DMS153 treated with DMSO at 0.1 percent for 48 hours (cell line): Measurements from ENCODE around the gene FZD1.
A peak's percentile ranks its signal among the peaks of the same experiment; 100 is the strongest.

Experiments
- DNase-seq: peaks from one replicate; lab custom pipeline; 2025; ENCODE audit not compliant: unreplicated experiment; lab: John Stamatoyannopoulos, UW

Gene FZD1

DNA sequence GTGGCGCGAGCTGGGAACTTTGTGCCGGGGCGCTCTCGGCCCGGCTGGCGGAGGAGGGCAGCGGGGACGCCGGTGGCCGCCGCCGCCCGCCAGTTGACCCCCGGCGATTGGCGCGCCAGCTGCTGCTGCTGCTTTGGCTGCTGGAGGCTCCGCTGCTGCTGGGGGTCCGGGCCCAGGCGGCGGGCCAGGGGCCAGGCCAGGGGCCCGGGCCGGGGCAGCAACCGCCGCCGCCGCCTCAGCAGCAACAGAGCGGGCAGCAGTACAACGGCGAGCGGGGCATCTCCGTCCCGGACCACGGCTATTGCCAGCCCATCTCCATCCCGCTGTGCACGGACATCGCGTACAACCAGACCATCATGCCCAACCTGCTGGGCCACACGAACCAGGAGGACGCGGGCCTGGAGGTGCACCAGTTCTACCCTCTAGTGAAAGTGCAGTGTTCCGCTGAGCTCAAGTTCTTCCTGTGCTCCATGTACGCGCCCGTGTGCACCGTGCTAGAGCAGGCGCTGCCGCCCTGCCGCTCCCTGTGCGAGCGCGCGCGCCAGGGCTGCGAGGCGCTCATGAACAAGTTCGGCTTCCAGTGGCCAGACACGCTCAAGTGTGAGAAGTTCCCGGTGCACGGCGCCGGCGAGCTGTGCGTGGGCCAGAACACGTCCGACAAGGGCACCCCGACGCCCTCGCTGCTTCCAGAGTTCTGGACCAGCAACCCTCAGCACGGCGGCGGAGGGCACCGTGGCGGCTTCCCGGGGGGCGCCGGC, 870 bp downstream of the FZD1 start:
- DNase-seq, result peak; percentile 45

DNA sequence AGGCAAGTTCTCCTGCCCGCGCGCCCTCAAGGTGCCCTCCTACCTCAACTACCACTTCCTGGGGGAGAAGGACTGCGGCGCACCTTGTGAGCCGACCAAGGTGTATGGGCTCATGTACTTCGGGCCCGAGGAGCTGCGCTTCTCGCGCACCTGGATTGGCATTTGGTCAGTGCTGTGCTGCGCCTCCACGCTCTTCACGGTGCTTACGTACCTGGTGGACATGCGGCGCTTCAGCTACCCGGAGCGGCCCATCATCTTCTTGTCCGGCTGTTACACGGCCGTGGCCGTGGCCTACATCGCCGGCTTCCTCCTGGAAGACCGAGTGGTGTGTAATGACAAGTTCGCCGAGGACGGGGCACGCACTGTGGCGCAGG, 1.4 kb downstream of the FZD1 start:
- DNase-seq, result no peak

DNA sequence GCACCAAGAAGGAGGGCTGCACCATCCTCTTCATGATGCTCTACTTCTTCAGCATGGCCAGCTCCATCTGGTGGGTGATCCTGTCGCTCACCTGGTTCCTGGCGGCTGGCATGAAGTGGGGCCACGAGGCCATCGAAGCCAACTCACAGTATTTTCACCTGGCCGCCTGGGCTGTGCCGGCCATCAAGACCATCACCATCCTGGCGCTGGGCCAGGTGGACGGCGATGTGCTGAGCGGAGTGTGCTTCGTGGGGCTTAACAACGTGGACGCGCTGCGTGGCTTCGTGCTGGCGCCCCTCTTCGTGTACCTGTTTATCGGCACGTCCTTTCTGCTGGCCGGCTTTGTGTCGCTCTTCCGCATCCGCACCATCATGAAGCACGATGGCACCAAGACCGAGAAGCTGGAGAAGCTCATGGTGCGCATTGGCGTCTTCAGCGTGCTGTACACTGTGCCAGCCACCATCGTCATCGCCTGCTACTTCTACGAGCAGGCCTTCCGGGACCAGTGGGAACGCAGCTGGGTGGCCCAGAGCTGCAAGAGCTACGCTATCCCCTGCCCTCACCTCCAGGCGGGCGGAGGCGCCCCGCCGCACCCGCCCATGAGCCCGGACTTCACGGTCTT, 1.9 kb downstream of the FZD1 start:
- peak; percentile 32 for DNase-seq

DNA sequence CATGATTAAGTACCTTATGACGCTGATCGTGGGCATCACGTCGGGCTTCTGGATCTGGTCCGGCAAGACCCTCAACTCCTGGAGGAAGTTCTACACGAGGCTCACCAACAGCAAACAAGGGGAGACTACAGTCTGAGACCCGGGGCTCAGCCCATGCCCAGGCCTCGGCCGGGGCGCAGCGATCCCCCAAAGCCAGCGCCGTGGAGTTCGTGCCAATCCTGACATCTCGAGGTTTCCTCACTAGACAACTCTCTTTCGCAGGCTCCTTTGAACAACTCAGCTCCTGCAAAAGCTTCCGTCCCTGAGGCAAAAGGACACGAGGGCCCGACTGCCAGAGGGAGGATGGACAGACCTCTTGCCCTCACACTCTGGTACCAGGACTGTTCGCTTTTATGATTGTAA, 2.5 kb downstream of the FZD1 start:
- no peak for DNase-seq

GRCh38 chr7:91267171-91267955, 3.1 kb downstream of the FZD1 start:
- DNase-seq, result no peak

DNA sequence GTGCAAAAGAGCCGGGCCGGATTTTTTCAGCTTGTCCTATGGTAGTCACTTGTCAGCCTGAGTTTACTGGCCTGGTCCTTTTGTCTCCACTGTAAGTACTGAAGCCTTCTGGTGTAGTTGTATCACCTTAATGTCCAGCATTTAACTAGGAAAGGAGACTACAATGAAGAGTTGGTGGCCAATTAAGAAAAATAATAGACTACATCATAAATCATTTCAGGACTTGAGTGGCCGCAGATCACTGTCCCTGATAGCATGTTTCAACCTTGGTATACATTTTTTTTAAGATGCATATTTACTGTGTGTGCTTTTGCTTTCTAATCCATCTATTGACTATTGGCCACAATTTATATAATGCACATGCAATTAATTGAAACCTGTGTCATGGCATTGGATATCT, 6.1 kb downstream of the FZD1 start:
- no peak for DNase-seq

GRCh38 chr7:91276909-91277308, 12.7 kb downstream of the FZD1 start:
- DNase-seq, result no peak

DNA sequence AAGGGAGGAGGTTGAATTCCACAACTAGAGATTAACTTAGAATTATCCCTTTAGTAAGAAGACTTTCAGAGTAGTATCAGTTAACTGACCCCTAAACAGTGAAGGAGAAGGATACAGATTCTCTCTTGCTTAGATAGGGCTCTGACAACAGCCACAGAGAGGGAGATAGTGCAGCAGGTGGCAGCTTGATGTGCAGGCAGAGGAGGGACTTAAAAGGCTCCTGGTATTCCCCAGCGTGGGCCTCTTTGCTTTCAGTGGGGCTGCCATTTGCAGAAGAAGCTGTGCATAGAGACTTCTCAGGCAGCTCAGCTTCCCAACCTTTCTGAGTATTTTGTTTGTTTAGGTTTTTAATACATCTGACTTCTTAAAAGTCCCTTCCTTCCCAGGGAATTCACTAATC, 16.0 kb downstream of the FZD1 start:
- no peak for DNase-seq

GRCh38 chr7:91280604-91281003, 16.4 kb downstream of the FZD1 start:
- DNase-seq, result no peak

DNA sequence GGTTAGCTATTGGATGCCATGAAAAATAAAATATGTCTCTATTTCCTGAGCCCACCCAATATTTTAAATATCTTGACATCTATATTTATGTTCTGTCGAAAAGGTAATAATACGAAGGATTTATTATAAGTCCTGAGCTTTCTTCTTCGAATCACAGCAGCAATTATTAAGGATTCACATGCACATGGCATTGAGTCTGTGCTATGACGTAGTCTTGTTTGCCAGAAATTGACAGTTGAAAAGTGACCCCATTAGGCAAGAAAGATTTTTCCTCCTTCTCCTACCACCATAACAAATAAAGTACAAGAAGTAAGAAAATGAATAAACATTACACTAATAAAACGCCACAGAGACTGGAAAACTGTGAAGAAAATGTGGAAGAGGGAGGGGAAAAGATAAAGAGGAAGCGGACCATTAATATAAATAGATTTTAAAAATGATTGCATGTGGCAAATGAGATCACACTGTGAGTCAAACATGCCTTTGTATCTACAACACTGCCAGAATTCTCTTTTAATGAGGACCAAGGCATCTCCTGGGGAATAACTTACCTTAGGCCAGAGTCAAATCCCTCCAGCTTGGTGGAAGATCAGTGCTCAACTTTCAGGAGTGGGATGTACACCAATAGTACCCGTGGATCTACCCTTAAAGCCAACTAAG, 21.6 kb downstream of the FZD1 start:
- DNase-seq, result no peak

DNA sequence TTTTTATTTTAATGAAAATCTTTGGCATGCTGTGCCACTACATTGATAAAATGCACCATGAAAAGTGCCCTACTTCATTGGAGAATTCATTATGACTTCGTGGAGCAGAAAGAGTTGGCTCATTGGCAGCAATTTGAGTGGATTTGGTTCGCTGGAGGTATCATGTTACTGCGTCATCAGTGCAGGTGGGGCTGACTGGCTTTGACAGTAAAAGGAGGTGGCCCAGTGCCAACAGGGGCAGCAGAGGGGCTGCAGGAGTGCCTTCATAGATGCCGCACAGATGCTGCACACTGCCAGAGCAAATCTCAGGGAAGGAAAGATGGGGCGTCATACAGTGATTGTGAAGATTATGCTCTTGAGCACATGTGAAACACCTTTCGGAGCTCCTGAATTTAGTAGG, 22.2 kb downstream of the FZD1 start:
- peak; percentile 12 for DNase-seq

- no peak for DNase-seq
These were observed 23.3 kb downstream of the FZD1 start for GRCh38 chr7:91287371-91288084.

- DNase-seq, result no peak
These were observed 24.1 kb downstream of the FZD1 start for GRCh38 chr7:91288208-91288824.

DNA sequence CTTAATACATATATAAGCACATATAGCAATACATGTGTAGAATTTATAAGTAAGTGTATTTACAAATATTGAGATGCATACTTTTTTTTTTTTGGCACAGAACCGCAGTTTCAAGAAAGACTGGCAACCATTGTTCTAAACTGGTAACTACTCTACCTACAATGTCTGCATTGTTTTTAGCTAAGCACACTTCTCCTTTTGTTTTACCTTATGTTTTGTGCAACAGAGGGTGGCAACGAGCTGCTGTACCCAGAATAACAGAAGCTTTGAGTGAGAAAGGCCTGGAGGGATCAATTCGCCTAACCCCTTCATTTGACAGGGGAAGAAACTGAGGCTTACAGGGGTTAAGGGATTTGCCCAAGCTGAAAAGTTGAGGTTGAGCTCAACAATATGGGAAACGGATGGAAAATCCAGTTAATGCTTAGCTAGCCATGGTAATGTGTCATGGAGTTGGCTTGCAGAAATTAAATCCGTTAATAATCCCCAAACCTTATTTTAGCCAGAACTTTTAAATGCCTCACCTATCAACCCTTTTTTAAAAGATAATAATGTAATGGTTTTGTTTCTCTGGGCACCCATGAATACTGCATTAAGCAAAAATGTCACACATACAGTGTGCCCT, 25.5 kb downstream of the FZD1 start:
- no peak for DNase-seq

DNA sequence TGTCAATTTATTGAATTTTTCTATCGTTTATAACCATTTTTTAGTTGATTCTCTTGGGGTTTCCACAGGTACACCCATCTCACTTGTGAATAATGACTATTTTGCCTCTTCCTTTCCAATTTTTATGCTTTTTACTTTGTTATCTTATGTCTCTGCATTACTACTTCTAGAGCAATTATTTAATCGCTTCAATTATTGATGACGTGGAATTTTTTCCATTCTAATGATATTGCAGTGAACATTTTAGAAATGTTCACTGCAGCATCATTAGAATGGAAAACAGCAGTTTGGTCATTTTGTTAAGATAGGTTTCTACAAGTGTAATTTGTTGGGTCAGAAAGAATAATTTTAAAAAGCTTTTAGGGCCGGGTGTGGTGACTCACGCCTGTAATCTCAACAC, 27.1 kb downstream of the FZD1 start:
- no peak for DNase-seq

DNA sequence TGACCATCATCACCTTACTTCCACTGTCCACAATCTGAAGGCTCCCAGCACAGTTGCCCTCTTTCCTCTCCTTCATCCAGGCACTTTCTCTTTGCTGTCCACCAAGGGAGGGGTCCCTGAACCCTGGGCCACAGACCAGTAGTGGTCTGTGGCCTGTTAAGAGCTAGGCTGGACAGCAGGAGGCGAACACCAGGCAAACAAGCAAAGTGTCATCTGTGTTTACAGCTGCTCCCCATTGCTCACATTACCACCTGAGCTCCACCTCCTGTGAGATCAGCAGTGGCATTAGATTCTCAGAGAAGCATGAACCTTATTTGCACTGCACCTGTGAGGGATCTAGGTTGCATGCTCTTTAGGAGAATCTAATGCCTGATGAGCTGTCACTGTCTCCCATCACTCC, 27.7 kb downstream of the FZD1 start:
- no peak for DNase-seq

- no peak for DNase-seq
These were observed 28.3 kb downstream of the FZD1 start for GRCh38 chr7:91292506-91292905.

GRCh38 chr7:91293136-91293535, 28.9 kb downstream of the FZD1 start:
- no peak for DNase-seq

DNA sequence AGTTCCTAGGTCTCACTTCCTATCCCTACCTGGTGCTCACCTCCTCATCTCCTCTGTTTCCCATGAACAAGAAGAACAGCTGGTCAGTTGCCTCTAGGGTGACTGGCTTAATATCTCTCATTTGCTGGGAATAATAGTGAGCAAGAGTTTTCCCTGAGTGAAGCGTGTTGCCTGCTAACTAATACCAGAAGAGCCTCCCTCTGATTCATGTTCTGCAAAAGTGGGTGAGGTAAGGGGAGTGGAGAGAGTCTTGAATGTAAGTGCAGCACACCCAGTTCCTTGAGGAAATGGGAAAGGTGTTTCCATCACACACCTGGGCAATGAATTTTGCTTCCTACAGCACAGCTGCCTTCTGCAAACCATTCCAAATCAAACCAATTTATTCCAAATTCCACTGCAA, 29.6 kb downstream of the FZD1 start:
- no peak for DNase-seq

- DNase-seq, result no peak
These were observed 30.5 kb downstream of the FZD1 start for GRCh38 chr7:91294639-91295220.
